NCI-H345 treated with DMSO at 0.1 percent for 48 hours (cell line): ENCODE measurements around the gene C6.

Experiments used
- DNase-seq: peaks from one replicate; lab custom pipeline; 2025; ENCODE audit not compliant: unreplicated experiment; lab: John Stamatoyannopoulos, UW

C6 gene

GRCh38 chr5:41127967-41128690 lies 85.2 kb downstream of the C6 start:
- DNase-seq = no peak

DNA sequence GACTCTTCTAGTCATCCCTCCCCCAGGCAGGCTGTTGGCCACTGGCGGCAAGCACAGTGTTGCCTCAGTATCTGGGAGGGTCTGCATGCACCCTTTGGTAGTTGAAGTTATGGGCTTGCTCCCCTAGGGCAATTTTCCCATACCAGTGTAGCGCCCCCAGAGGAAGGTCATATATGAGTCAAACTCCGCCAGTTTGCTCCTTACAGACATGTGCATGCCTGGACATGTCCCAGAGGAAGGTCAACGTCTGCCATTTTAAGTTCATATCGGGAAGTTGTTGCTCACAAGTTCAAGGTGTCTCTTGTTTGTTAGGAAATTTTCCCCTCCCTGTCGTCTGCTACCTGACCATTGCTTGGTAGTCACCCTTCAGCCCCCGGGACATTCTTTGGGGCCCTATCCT lies 90.9 kb downstream of the C6 start:
- no peak for DNase-seq

- no peak for DNase-seq
These were observed 92.7 kb downstream of the C6 start for GRCh38 chr5:41120600-41120999.

DNA sequence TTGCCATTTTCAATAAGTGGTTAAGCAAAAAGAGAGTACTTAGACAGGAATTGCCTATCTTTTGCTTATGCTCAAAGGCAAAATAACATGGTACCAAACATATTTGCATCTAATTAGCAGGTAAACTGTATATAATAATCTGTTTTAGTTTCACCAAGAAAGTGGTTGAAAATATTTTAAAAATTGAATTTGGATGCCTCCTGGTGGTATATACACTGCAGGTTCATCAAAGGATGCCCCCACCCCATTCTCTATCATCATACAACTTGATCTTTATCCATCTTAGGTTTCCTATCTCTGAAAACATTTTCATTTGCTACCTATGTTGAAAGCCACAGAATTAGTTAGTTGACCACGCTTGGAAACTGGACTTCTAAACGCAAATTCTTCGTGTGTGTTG lies 95.2 kb downstream of the C6 start:
- no peak for DNase-seq

- no peak for DNase-seq
These were observed 98.1 kb downstream of the C6 start for GRCh38 chr5:41115281-41115680.

- no peak for DNase-seq
These were observed 100.6 kb downstream of the C6 start for GRCh38 chr5:41112486-41113455.

DNA sequence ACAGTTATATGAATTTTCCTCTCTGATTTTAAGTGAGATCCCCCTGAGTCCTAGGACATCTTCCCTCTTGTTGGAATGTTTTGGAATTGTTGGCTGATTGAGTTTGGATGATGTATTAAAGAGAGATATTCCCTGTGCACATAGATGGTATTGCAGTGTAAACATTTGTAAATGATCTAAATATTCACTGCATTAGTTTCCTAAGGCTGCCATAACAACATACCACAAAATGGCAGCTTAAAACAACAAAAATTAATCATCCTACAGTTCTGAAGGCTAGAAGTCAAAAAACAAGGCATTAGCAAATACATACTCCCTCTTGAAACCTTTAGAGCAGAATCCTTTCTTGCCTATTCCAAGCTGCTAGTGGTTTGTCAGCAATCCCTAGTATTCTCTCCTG lies 104.1 kb downstream of the C6 start:
- DNase-seq = no peak

DNA sequence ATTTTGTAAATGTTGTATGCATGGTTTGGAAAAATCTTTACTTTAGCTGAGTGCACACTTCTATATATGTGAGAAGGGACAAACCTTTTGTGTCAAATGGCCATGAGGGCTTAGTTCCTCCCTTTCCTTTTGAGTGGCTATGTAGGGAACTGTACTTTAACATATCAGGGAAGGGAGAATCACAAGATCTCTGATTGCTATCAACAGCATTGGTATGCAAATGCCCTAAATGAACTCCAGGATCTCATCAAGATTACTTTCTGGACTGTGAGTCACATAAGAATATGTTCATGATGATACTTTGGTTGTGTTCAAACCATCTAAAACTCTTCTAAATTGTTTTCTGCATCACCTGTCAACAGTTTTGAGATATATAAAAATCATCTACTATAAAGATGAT lies 111.0 kb downstream of the C6 start:
- no peak for DNase-seq

- DNase-seq = no peak
These were observed 115.7 kb downstream of the C6 start for GRCh38 chr5:41097642-41098041.

- no peak for DNase-seq
These were observed 117.8 kb downstream of the C6 start for GRCh38 chr5:41095324-41096101.

- DNase-seq = no peak
These were observed 118.5 kb downstream of the C6 start for GRCh38 chr5:41094871-41095270.

DNA sequence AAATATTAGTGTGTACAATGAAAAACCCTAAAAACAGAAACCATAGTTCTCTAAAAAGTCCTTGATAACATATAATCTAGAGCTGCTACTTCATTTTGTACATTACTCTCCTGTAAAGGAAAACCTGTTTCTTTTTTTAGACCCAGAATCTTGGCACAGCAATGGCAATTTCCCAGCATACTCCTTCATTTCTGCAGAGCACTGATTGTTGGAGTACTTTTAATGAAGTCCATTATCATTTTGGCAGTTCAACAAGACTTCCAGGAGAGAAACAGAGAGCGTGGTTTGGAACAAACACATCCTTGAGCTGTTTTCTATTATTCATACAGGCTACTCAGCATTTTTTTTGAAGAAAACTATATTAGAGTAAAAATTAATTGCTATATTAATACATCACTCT lies 119.5 kb downstream of the C6 start:
- DNase-seq = no peak
